IPS-NIHi11 (cell line): ENCODE results near the gene SHC1.

Source experiments
- DNase-seq: peaks from one replicate; pipeline ENCODE4 v3.0.0; 2012; ENCODE audit warnings: mixed read lengths, low spot score

Gene SHC1

GRCh38 chr1:154970631-154971340 lies at the start of gene SHC1:
TSS of gene SHC1 (minus strand) at chr1:154970747. CDS start at chr1:154970526, 221 bp downstream.
- peak; percentile 90 for DNase-seq

GRCh38 chr1:155019377-155020245 lies 49.1 kb upstream of the SHC1 start:
- DNase-seq = no peak

GRCh38 chr1:155018617-155019348 lies 48.2 kb upstream of the SHC1 start:
- no peak for DNase-seq

- no peak for DNase-seq
These were observed 47.4 kb upstream of the SHC1 start for GRCh38 chr1:155017946-155018316.

GRCh38 chr1:155017041-155017945 lies 46.7 kb upstream of the SHC1 start:
- peak; percentile 92 for DNase-seq

- no peak for DNase-seq
These were observed 45.8 kb upstream of the SHC1 start for GRCh38 chr1:155016231-155016831.

- DNase-seq = no peak
These were observed 45.1 kb upstream of the SHC1 start for GRCh38 chr1:155015527-155016230.

GRCh38 chr1:155014709-155015508 lies 44.4 kb upstream of the SHC1 start:
- DNase-seq = no peak

- DNase-seq = no peak
These were observed 43.1 kb upstream of the SHC1 start for GRCh38 chr1:155013632-155014031.

- no peak for DNase-seq
These were observed 42.4 kb upstream of the SHC1 start for GRCh38 chr1:155012776-155013602.

- DNase-seq = peak; percentile 87
These were observed 41.5 kb upstream of the SHC1 start for GRCh38 chr1:155012026-155012546.

- no peak for DNase-seq
These were observed 41.0 kb upstream of the SHC1 start for GRCh38 chr1:155011437-155012025.

GRCh38 chr1:155011004-155011416 lies 40.5 kb upstream of the SHC1 start:
- no peak for DNase-seq

GRCh38 chr1:155010211-155010918 lies 39.8 kb upstream of the SHC1 start:
- no peak for DNase-seq

- DNase-seq = no peak
These were observed 39.2 kb upstream of the SHC1 start for GRCh38 chr1:155009742-155010141.

GRCh38 chr1:155009221-155009711 lies 38.7 kb upstream of the SHC1 start:
- no peak for DNase-seq
